MM.1S (cell line): Measurements from ENCODE around the gene CHST11.

Experiments used
- CTCF ChIP-seq: fragments of 300-600 bp; sonication (generic); IDR thresholded peaks from 2 replicates; pipeline ENCODE4 v1.5.1; 2016; ENCODE audit warnings: antibody characterized with exemption, low read length, mixed read lengths
- EZH2 ChIP-seq: fragments of 300-600 bp; sonication (generic); optimal IDR thresholded peaks from 2 replicates; pipeline ENCODE3; 2017; ENCODE audit warnings: low read depth, mild to moderate bottlenecking, antibody characterized with exemption, low read length, mixed read lengths

- no peak for TF ChIP-seq CTCF
- TF ChIP-seq EZH2: no peak
Observed at GRCh38 chr12:104494137-104494792, 37.5 kb downstream of the CHST11 start.
